ENCODE measurements around the gene KCNIP4. TPM values are rescaled to one million over a fixed set of nuclear protein-coding genes. Genes with fewer than 3 reads are reported as not detected.

Gene KCNIP4
- total and polyA plus RNA-seq, 9 of the 15 experiments (the other 6 are each of a cell fraction or from before 2014, with no cell fraction given), result 0.25 to 0.41 TPM; not detected in 7

DNA sequence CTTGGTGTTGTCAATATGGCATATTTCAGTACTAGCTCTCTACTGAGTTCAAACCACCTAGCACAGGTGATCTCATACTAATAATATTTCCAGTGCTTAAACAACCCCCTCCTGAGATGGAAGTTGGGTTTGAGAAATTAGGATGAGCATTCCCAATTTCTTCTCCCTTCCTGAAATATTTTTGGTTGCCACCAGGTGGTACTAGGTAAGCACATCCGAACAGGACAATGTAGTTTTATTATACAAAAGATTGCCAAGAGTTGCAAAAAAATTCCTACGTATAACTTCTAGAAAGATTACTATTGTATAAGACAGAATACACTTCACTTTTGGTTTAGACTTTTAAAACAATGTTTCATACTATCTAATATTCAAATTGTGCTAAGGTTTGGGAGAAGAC is 763.8 kb downstream of the KCNIP4 start:
- intact Hi-C loops (cut with micrococcal nuclease), result no loop called here
- Histone ChIP-seq H3K4me1 (replicated peaks in 1 of 2; ENCODE audit: control insufficient read depth in 2 of 2, insufficient read depth in 2 of 2, low read length in 2 of 2) (no peaks in the 10 kb centered on the region), H3K36me3 (ENCODE audit: control insufficient read depth, insufficient read depth, low read length) (no peaks in the 10 kb centered on the region), H3K4me2 (ENCODE audit: insufficient read depth, low read length) (no peak overlapping the region), H3K9me1 (ENCODE audit: control insufficient read depth, insufficient read depth, low read length) (no peaks in the 10 kb centered on the region), H3K4me3 (no peak overlapping the region), H3K79me2 (ENCODE audit: control insufficient read depth, insufficient read depth, low read length) (no peaks in the 10 kb centered on the region), H3K27ac (ENCODE audit: extremely low read depth, low read depth, low read length) (no peak overlapping the region), H3K9me3 (replicated peaks; ENCODE audit: control insufficient read depth, insufficient read depth, low read depth, low read length) (no peaks in the 10 kb centered on the region), H2AFZ (ENCODE audit: low read depth, low read length) (no peak overlapping the region), H3K27me3 (ENCODE audit: control insufficient read depth in 2 of 2, insufficient read depth in 2 of 2, low read length in 2 of 2) (no peaks in the 10 kb centered on the region), H3K9ac (ENCODE audit: insufficient read depth in 1 of 2, low read depth in 2 of 2, low read length in 2 of 2) (no peak overlapping the region), H4K20me1 (replicated peaks; ENCODE audit: control insufficient read depth, insufficient read depth, low read length) (no peaks in the 10 kb centered on the region)
- no TSS peak for BruUV-seq (replicated peaks)
- ChIA-PET POLR2A (no interaction called here), CTCF (ENCODE audit: low intra/inter-chr PET ratio) (no interaction called here)
- 4% methylated on average over 2 of the region's 2 CpGs for WGBS (ENCODE audit: insufficient coverage, low coverage, missing lambda C conversion rate)
- no peak for DNase-seq (ENCODE audit: extremely low read depth in 1 of 4, low spot score in 3 of 4)
- no peak for ATAC-seq
- no peak for FAIRE-seq
- TF ChIP-seq SMAD1 (IDR thresholded peaks at IDR 0.05; ENCODE audit: low read depth, low read length, partially characterized antibody) (no peak), ZNF347 (CRISPR knock-in tag; IDR thresholded peaks at IDR 0.05; ENCODE audit: low read depth) (no peak)
- in situ Hi-C loops (cut with MboI), result no loop called here

DNA sequence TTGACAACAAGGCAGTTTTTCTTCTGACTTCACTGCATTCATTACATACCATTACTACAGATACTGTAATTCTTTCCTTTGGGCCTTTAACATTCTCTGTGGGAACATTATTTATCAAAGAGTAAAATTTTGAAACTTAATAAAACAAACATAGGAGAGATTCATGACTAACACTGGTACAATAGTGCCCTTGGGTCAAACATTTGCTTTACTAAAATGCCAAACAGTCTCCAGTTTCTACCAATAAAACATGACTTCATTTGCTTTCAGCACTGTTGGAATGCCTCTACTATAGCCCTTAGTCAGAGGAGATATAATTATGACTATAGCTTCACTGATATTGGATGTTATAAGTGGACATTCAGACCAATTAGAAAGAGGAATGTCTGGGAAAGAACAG is 766.9 kb downstream of the KCNIP4 start:
- Histone ChIP-seq H4K20me1 (replicated peaks; ENCODE audit: control insufficient read depth, insufficient read depth, low read length) (no peaks in the 10 kb centered on the region), H3K4me3 (no peak overlapping the region), H3K9me3 (replicated peaks; ENCODE audit: control insufficient read depth, insufficient read depth, low read depth, low read length) (no peaks in the 10 kb centered on the region), H2AFZ (ENCODE audit: low read depth, low read length) (no peak overlapping the region), H3K27ac (ENCODE audit: extremely low read depth, low read depth, low read length) (no peak overlapping the region), H3K4me2 (ENCODE audit: insufficient read depth, low read length) (no peak overlapping the region), H3K27me3 (ENCODE audit: control insufficient read depth in 2 of 2, insufficient read depth in 2 of 2, low read length in 2 of 2) (no peaks in the 10 kb centered on the region), H3K9ac (ENCODE audit: insufficient read depth in 1 of 2, low read depth in 2 of 2, low read length in 2 of 2) (no peak overlapping the region), H3K36me3 (ENCODE audit: control insufficient read depth, insufficient read depth, low read length) (no peaks in the 10 kb centered on the region), H3K9me1 (ENCODE audit: control insufficient read depth, insufficient read depth, low read length) (no peaks in the 10 kb centered on the region), H3K79me2 (ENCODE audit: control insufficient read depth, insufficient read depth, low read length) (no peaks in the 10 kb centered on the region), H3K4me1 (replicated peaks in 1 of 2; ENCODE audit: control insufficient read depth in 2 of 2, insufficient read depth in 2 of 2, low read length in 2 of 2) (no peaks in the 10 kb centered on the region)
- no TSS peak for BruUV-seq (replicated peaks)
- ATAC-seq, result no peak
- no peak for FAIRE-seq
- no peak for DNase-seq (ENCODE audit: extremely low read depth in 1 of 4, low spot score in 3 of 4)
- in situ Hi-C loops (cut with MboI), result no loop called here
- ChIA-PET POLR2A (no interaction called here), CTCF (ENCODE audit: low intra/inter-chr PET ratio) (no interaction called here)
- intact Hi-C loops (cut with micrococcal nuclease), result no loop called here
- no peak for TF ChIP-seq U2AF1 (optimal IDR thresholded peaks at IDR 0.05; ENCODE audit: low read depth, low read length)
- TF ChIP-seq ZNF143 (CRISPR knock-in tag; IDR thresholded peaks at IDR 0.05), result no peak
